ENCODE results near the gene POLR2E. TPM values are rescaled to one million over a fixed set of nuclear protein-coding genes. Genes with fewer than 3 reads are reported as not detected.

POLR2E gene
- total and polyA plus RNA-seq, 2 of the 8 experiments (the other 6 are each of a cell fraction or from before 2014, with no cell fraction given), result 281 to 381 TPM

DNA sequence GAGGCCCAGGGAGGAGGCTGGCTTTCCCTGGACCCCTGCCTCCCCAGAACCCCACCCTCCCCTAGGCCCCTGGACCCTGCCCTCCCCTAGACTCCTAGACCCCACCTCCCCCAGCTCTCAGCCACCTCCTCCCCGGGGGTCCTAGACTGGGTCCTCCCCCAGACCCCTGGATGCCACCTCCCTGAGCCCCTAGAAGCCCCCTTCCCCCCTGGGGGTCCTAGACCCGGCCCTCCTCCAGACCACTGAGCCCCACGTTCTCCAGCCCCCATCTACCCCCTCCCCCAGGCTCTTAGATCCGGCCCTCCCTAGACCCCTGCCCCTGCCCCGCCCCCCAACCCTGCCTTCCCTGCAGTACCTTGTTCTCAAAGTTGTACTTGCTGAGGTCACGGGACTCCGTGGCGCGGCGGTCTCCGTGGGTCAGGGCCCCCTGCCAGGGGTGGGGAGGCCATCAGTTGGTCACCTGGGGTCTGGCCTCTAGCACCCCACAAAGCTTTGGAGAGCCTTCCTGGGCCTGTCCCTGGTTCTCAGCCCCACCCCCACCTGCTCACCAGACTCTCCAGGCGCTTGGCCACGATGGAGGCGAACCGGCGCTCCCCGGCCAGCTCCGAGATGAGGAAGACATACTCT, 16.6 kb upstream of the POLR2E start:
- H3K18ac ChIP-seq (ENCODE audit: extremely low read depth, low read length), result no peak overlapping the region
- no peak overlapping the region for H2BK5ac ChIP-seq (ENCODE audit: low read depth, low read length)
- H3K27me3 ChIP-seq (replicated peaks in 1 of 4; ENCODE audit: control insufficient read depth in 3 of 4, extremely low read depth in 1 of 4, insufficient read depth in 3 of 4, low read length in 3 of 4), result no peaks in the 10 kb centered on the region
- H3K9ac ChIP-seq (replicated peaks in 1 of 4; ENCODE audit: extremely low read depth in 1 of 4, low read depth in 3 of 4, low read length in 3 of 4), result no peak overlapping the region
- no peaks in the 10 kb centered on the region for H3K23me2 ChIP-seq (ENCODE audit: low read depth, low read length)
- H3K56ac ChIP-seq (replicated peaks; ENCODE audit: insufficient read length, low read depth, low read length), result no peak overlapping the region
- H3K36me3 ChIP-seq (ENCODE audit: control insufficient read depth in 2 of 4, insufficient read depth in 4 of 4, low read length in 3 of 4), result peaks cover 2 to 35% (median 10%) of the 10 kb centered on the region in 4 experiments; a peak in 5 of 8 replicates
- no peak overlapping the region for H4K91ac ChIP-seq (replicated peaks; ENCODE audit: insufficient read length, low read length)
- H3K4me3 ChIP-seq (ENCODE audit: extremely low read depth in 1 of 4, insufficient read depth in 2 of 4, low read depth in 3 of 4, low read length in 4 of 4), result no peak overlapping the region
- 93% methylated on average over 9 of the region's 18 CpGs; no CpG with 5 or more reads in 1 of the 2 experiments for WGBS, 2 experiments (ENCODE audit: extremely low coverage in 1 of 2, insufficient coverage in 1 of 2, insufficient read length in 1 of 2, insufficient replicate concordance in 2 of 2, low coverage in 1 of 2, low lambda C conversion rate in 2 of 2, missing lambda C conversion rate in 1 of 2)
- H2AK5ac ChIP-seq (ENCODE audit: low read depth, low read length), result no peak overlapping the region
- no peaks in the 10 kb centered on the region for H3K79me2 ChIP-seq (ENCODE audit: control insufficient read depth in 1 of 2, insufficient read depth in 2 of 2, low read length in 2 of 2)
- no peak overlapping the region for H2BK15ac ChIP-seq (ENCODE audit: low read length)
- no peak overlapping the region for H3K4ac ChIP-seq (replicated peaks; ENCODE audit: insufficient read length, low read depth, low read length)
- H4K5ac ChIP-seq (ENCODE audit: insufficient read length, low read depth, low read length), result no peak overlapping the region
- H2BK20ac ChIP-seq (ENCODE audit: low read length), result no peak overlapping the region
- ChIA-PET CTCF (ENCODE audit: partially characterized antibody) (interaction anchor here (0.6 to 3.7 kb wide), 11 partner anchors 12 to 124 kb away, joined by 3 to 27 read pairs (median 10); no protein-coding TSS in a partner anchor), POLR2A (ENCODE audit: partially characterized antibody) (interaction anchor here (0.9 to 3.1 kb wide), 5 partner anchors 9 to 117 kb away, joined by 3 to 24 read pairs (median 3); partner anchors contain the start of gene GPX4)
- H3K9me3 ChIP-seq (ENCODE audit: insufficient read depth in 2 of 2, low read depth in 1 of 2, low read length in 1 of 2), result no peaks in the 10 kb centered on the region
- no peaks in the 10 kb centered on the region for H3K79me1 ChIP-seq (ENCODE audit: low read depth, low read length)
- FAIRE-seq (no peak), DNase-seq (ENCODE audit: low read depth in 1 of 2, low spot score in 2 of 2) (no peak)
- no peak overlapping the region for H3K23ac ChIP-seq (ENCODE audit: insufficient read length)
- no peak overlapping the region for H3K14ac ChIP-seq (ENCODE audit: insufficient read length)
- peaks cover 0 to 5% (median 2%) of the 10 kb centered on the region in 4 experiments; a peak in 5 of 7 replicates for H3K4me1 ChIP-seq (replicated peaks in 1 of 4; ENCODE audit: control insufficient read depth in 3 of 4, insufficient read depth in 4 of 4, low read length in 3 of 4)
- H2BK120ac ChIP-seq (replicated peaks; ENCODE audit: low read depth, low read length), result no peak overlapping the region
- no peak overlapping the region for H4K8ac ChIP-seq (ENCODE audit: extremely low read depth, insufficient read depth, low read length)
- no peak overlapping the region; a peak in 1 of 4 replicates for H3K4me2 ChIP-seq (ENCODE audit: insufficient read depth in 1 of 2, low read depth in 2 of 2, low read length in 2 of 2)
- no peak overlapping the region for H2BK12ac ChIP-seq (ENCODE audit: low read depth, low read length)
- peaks cover 5 to 12% of the 10 kb centered on the region in 2 experiments for H4K20me1 ChIP-seq (replicated peaks in 1 of 2; ENCODE audit: control insufficient read depth in 1 of 2, insufficient read depth in 2 of 2, low read length in 2 of 2)
- H2AFZ ChIP-seq (ENCODE audit: low read length), result no peak overlapping the region
- no peak overlapping the region for H3K27ac ChIP-seq (ENCODE audit: low read depth, low read length)
- TF ChIP-seq GTF2F1 (IDR thresholded peaks at IDR 0.05; ENCODE audit: borderline replicate concordance, low read depth, low read length), result no peak
- TF ChIP-seq JUN (IDR thresholded peaks at IDR 0.05; ENCODE audit: low read depth, low read length), result no peak
- no peak for TF ChIP-seq KDM1A (IDR thresholded peaks at IDR 0.05; ENCODE audit: borderline replicate concordance, low read length)
- TF ChIP-seq TAF1 (IDR thresholded peaks at IDR 0.05; ENCODE audit: low read depth, low read length), result no peak
- no peak for TF ChIP-seq EGR1 (IDR thresholded peaks at IDR 0.05; ENCODE audit: borderline replicate concordance, low read depth, low read length)
- TF ChIP-seq ZNF274 (IDR thresholded peaks at IDR 0.05; ENCODE audit: borderline replicate concordance, extremely low read depth, low read length), result no peak
- no peak for TF ChIP-seq EP300 (IDR thresholded peaks at IDR 0.05; ENCODE audit: borderline replicate concordance in 1 of 2, low read depth in 2 of 2, low read length in 2 of 2)
- TF ChIP-seq, protein P1, sequence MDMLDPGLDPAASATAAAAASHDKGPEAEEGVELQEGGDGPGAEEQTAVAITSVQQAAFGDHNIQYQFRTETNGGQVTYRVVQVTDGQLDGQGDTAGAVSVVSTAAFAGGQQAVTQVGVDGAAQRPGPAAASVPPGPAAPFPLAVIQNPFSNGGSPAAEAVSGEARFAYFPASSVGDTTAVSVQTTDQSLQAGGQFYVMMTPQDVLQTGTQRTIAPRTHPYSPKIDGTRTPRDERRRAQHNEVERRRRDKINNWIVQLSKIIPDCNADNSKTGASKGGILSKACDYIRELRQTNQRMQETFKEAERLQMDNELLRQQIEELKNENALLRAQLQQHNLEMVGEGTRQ (IDR thresholded peaks at IDR 0.05; ENCODE audit: low read length), result no peak
- TF ChIP-seq CREB1 (IDR thresholded peaks at IDR 0.05), result no peak
- TF ChIP-seq, protein P2, sequence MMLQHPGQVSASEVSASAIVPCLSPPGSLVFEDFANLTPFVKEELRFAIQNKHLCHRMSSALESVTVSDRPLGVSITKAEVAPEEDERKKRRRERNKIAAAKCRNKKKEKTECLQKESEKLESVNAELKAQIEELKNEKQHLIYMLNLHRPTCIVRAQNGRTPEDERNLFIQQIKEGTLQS (IDR thresholded peaks at IDR 0.05; ENCODE audit: insufficient read depth, low read depth, low read length), result no peak
- TF ChIP-seq BRCA1 (IDR thresholded peaks at IDR 0.05; ENCODE audit: low read depth, low read length), result no peak
